Superior temporal gyrus (tissue), 1 donor: ENCODE results near the gene TJAP1.
"Not testable (repeated sequence)": the region's sequence is repeated elsewhere in the genome, so short reads cannot be mapped to it uniquely, and the experiment has no call there.

ENCODE experiments used
- DNase-seq: peaks from one replicate; pipeline ENCODE4 v3.0.0-alpha.2; 2016; ENCODE audit errors: extremely low spot score

TJAP1 gene

DNA sequence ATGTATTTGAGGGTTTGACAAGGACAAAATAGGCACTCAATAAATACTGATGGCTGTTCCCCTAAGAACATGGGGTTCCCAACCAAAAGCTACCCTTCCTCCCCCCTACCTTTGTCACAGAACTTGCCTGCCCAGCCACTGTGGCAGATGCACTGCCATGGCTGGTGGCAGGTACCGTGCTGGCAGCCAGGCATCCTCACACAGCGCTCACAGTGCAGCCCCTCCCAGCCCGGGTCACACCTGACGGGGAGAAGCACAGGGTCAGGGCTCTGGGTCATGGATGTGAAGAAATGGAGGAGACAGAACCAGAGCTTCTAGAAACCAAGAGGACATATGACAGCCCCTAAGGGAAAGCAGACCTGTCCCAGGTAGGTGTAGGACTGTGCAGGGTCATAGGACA, 24.5 kb upstream of the TJAP1 start:
- no peak for DNase-seq

DNA sequence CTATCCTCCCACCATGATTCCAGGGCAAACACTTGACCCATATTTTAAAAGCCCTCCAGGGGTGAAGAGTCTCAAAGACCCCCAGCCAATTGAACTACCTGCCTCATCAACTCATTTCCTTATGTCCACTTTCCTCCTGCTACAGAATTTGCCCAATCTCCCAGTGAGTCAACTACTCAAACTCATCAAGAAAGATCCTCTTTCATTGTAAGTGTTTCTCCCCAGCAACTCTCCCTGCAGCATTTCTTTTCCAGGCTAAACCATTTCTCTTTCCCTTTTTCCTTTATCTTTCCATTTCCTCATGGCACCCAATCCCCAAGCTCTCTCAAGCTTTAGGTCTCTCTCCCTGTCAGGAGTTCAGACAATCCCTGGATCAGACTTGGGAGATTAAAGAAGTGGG, 23.5 kb upstream of the TJAP1 start:
- DNase-seq, result no peak

GRCh38 chr6:43454290-43454695, 23.1 kb upstream of the TJAP1 start:
- DNase-seq, result peak; percentile 85

DNA sequence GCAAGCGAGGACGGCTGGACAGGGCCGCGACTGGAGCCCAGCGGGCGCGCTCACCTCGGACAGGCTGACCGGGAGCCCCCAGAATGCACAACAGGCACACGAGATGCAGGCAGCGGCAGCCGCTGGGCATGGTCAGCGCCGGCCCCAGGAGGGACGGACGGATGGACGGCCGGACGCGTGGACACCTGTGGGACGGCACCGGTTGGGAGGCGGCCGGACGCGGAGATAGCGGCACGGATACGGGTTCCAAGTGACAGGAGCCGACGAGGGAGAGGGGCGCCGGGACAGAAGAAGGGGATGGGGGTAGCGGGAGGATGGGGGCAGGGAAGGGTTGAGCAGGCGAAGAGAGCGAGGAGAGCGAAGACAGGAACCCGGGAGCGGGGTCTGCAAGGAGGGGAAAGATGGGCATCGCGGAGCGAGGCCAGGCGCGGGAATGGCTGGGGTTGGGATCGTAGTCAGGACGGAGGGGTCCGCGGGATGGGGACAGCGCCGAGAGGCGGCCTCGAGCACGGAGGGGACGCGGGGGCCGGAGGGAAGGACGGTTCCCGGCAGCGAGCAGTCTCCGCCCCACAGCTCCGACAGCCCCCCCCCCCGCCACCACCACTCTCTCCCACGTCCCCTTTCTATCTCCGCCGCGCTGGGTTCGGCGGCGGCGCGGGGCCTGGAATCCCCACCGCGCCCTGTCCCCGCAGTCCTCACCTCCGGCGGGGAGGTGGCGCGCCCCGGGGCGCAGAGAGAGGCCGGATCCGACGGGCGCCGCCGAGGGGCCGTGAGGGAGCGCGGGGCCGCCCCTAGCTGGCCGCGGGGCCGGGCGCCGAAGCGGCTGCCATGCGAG, 22.5 kb upstream of the TJAP1 start:
- DNase-seq, result no peak

DNA sequence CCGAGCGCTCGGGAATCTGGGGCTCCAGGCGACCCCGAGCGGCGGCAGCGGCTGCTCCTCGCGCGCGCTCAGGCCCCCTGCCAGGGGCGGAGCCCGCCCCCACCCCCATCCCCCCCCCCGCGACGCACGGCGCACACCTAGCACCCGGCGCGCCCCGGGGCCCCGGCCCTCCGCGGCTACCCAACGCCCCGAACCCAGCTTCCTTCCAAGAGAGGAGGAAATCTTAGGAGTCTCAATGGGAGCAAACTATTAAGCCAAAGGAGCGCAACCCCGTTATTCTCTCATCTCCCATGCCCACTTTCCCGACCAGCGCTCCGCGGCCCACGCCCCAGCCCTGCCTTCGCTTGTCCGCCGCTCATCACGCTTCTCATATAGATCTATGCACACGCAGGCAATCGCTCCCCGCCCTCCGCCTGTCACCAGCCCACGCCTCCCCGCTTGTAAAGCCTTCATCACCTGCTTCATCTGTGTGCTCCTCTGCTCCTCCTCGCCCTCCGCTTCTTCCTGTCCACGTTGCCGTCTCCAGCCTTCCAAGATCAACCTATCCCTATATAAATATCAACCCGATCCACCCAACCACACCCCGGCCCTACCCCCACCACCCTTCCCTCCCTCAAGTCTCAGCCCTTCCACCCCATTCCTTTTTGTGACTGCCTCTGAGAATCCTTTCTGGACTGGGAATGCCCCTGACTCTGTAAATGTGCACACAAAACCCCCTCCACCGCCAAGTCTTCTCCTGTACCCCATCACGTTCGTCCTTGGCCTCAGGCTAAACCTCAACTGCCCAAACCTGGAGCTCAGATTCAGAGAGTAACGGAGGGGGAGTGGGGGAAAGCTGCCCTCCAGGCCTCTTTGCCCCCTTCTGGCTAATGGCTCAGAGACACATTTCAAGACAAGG, 21.6 kb upstream of the TJAP1 start, which contains the start of gene DLK2:
TSS of gene DLK2 (minus strand) at position 18 of the 898 bp plus-strand sequence. CDS start 723 bp downstream, outside the sequence.
- DNase-seq, result no peak

- no peak for DNase-seq
Measured at GRCh38 chr6:43457643-43458042, 19.7 kb upstream of the TJAP1 start.

DNA sequence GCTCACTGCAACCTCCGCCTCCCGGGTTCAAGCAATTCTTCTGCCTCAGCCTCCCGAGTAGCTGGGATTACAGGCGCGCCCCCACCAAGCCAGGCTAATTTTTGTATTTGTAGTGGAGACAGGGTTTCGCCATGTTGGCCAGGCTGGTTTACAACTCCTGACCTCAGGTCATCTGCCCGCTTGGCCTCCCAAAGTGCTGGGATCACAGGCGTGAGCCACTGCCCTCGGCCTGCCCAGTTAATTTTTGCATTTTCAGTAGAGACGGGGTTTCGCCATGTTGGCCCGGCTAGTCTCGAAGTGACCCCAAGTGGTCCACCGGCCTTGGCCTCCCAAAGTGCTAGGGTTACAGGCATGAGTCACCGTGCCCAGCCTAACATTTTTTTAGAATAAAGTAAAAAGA, 19.2 kb upstream of the TJAP1 start:
- not testable (repeated sequence) for DNase-seq

DNA sequence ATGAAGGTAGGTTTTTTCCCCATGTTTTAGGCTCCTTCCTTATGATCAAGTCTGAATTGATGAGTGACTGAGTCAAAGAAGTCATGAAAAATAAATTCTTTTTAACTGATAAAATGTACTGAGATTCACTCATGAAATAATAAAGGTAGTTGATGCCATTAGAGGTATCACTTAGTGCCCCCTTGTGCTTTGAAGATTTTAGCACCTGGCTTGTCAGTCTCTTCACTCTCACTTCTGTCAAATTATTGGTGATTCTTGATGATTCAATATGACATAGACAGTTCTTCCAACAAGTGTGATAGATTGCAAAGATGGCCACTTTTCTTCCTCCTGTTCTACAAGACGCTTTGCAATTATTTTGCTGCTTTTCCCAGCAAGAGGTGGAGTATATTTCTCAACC, 17.8 kb upstream of the TJAP1 start:
- DNase-seq, result no peak

- no peak for DNase-seq
Measured at GRCh38 chr6:43460032-43460431, 17.3 kb upstream of the TJAP1 start.

- DNase-seq, result no peak
Measured at GRCh38 chr6:43461936-43462335, 15.4 kb upstream of the TJAP1 start.

- no peak for DNase-seq
Measured at GRCh38 chr6:43464337-43464736, 13.0 kb upstream of the TJAP1 start.

DNA sequence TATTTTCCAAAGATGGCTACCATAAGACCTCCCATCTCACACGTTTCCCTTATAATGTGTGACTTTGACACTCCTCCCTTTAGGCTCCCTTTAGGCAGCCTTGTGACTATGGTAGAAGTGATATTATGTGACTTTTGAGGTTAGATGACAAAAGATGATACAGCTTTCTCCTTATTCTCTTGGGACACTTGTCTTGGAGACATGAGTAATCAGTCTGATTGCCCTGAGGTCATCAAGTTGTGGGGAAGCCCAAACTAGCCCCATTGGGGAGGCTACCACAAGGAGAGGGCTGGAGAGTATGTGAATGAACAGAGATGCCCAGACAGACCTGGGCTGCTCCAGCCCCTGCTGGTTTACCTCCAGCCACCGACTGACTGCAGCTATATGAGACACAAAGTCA, 11.4 kb upstream of the TJAP1 start:
- no peak for DNase-seq

DNA sequence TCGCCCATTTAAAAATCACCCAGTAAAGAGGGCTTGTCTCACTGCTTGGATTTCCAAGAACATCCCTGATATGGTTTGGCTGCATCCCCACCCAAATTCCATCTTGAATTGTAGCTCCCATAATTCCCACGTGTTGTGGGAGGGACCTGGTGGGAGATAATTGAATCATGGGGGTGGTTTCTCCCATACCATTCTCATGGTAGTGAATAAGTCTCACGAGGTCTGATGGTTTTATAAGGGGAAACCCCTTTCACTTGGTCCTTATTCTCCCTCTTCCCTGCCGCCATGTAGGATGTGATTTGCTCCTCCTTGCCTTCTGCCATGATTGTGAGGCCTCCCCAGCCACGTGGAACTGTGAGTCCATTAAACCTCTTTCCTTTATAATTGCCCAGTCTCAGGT, 10.1 kb upstream of the TJAP1 start:
- DNase-seq, result not testable (repeated sequence)

DNA sequence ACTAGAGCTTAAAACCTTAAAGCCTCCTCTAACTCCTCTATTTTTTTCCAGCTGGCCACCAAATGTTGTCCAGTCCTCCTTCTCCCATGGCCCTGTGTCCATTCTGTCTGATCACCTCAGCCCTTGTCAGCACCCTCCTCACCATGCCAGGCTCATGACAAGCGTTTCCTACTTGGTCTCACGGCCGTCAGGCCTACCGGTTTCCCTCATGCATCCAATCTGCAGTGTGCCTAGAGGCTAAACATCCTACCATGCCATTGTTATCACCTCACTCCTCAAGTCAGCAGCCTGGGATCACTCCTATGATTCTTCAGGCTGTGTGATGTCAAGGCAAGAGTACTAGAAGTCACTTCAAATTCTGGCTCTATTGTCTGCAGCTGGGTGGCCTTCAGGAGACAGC, 9.6 kb upstream of the TJAP1 start:
- DNase-seq, result no peak

DNA sequence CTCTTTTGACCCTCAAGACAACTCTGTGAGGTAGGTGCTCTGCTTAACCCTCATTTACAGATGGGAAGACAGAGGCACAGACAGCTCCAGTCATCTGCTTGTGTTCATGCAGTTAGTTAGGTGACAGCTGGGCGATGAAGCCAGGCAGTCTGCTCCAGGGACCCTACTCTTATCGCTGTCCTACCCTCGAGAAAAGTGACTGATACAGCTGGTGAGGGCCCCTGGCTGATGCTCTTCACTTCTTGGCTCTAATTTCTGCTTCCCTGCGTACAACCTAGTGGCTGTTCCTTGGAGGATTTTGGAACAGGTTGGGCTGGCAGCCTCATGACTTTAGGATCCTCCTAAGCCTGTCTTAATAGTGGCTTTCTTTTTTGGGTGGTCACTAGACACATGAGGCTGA, 9.1 kb upstream of the TJAP1 start:
- DNase-seq, result no peak

- DNase-seq, result no peak
Measured at GRCh38 chr6:43468748-43469681, 8.4 kb upstream of the TJAP1 start.

- DNase-seq, result no peak
Measured at GRCh38 chr6:43469947-43470346, 7.4 kb upstream of the TJAP1 start.

GRCh38 chr6:43471399-43471798, 6.0 kb upstream of the TJAP1 start:
- no peak for DNase-seq

DNA sequence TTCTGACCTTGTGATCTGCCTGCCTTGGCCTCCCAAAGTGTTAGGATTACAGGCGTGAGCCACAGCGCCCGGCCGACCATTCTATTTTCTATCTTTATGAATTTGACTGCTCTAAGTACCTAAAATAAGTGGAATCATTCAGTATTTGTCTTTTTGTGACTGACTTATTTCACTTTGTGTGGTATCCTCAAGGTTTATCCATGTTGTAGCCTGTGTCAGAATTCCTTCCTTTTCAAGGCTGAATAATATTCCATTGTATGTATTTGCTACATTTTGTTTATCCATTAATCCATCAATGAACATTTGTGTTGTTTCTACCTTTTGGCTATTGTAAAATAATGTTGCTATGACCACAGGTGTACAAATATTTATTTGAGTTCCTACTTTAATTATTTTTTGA, 4.9 kb upstream of the TJAP1 start:
- no peak for DNase-seq

DNA sequence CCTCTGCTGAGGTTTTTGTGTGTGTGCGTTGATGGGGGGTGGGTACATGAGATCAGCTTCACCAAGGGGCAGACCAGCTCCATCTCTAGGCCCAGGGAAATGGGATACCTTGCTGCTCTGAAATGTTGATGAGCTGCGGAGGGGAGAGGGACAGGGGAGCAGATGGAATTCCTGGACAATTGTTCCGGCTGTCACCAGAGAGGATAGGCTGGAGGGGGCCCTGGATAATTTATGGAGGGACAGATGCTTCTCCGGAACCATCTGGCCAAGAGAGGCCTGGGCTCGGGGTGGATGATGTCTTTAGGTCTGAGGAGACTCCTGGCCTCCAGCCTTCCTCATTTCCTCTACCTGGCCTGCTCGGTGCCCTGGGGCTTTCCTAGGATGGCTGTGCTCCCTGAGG, 1.9 kb upstream of the TJAP1 start:
- DNase-seq, result no peak

GRCh38 chr6:43476746-43477145, 624 bp upstream of the TJAP1 start:
- no peak for DNase-seq

- no peak for DNase-seq
Measured at GRCh38 chr6:43478008-43478372, 620 bp downstream of the TJAP1 start.
